ENCODE data around the gene VIPR2.
"Not testable (repeated sequence)": the region's sequence is repeated elsewhere in the genome, so short reads cannot be mapped to it uniquely, and the experiment has no call there.

VIPR2 gene

DNA sequence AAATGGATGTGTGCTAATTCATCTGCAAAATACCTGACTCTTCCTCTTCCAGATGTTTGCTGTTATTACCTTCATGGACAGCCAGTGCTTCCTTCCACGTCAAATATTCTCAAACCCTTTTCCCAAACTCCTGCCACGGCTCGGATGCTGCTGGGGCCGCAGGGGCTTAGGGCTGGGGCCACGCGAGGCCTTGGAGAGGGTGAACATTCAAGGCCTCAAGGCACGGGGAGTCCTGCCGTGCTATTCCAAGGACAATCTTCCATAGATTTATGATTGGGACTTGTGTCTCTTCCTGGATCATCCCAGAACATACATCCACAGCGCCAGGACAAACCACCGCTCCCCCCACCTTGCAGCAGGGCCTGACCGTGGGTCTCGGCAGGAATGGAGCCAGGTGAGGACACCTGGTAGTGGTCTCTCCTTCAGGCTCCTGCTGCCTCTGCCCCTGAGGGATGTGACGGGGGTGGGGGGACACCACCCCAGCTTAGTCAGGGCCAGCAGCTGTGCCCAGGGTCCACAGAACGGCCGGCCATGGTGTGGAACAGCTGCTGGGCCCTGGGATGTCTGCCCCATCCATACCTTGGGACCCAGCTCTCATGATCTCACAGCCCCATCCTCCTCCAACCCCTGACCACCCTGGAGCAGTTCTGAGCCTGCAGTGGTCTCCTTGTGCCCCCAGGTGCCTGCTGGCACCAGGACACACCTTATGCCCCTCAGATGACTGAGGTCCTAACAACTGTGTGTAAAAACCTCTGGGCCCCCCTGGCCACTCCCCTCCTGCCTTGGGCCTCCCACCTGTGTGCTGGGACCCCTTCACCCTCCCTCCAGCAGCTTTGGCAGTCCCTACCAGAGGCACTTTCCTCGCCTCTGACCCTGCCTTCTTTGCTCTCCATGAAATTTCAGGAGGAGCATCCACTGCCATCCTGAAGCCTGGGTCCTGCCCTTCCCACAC lies 16.7 kb downstream of the VIPR2 start:
- TF ChIP-seq, protein P1, sequence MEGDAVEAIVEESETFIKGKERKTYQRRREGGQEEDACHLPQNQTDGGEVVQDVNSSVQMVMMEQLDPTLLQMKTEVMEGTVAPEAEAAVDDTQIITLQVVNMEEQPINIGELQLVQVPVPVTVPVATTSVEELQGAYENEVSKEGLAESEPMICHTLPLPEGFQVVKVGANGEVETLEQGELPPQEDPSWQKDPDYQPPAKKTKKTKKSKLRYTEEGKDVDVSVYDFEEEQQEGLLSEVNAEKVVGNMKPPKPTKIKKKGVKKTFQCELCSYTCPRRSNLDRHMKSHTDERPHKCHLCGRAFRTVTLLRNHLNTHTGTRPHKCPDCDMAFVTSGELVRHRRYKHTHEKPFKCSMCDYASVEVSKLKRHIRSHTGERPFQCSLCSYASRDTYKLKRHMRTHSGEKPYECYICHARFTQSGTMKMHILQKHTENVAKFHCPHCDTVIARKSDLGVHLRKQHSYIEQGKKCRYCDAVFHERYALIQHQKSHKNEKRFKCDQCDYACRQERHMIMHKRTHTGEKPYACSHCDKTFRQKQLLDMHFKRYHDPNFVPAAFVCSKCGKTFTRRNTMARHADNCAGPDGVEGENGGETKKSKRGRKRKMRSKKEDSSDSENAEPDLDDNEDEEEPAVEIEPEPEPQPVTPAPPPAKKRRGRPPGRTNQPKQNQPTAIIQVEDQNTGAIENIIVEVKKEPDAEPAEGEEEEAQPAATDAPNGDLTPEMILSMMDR (IDR thresholded peaks at IDR 0.05; ENCODE audit: low read depth, low read length, missing control alignments), result no peak
- H3K4me3 ChIP-seq (ENCODE audit: low read depth, low read length), result no peak overlapping the region
- no peak for DNase-seq (ENCODE audit: low read depth)
- in situ Hi-C loops (cut with HindIII; ENCODE audit: low sequenced_read_pairs), result no loop called here

DNA sequence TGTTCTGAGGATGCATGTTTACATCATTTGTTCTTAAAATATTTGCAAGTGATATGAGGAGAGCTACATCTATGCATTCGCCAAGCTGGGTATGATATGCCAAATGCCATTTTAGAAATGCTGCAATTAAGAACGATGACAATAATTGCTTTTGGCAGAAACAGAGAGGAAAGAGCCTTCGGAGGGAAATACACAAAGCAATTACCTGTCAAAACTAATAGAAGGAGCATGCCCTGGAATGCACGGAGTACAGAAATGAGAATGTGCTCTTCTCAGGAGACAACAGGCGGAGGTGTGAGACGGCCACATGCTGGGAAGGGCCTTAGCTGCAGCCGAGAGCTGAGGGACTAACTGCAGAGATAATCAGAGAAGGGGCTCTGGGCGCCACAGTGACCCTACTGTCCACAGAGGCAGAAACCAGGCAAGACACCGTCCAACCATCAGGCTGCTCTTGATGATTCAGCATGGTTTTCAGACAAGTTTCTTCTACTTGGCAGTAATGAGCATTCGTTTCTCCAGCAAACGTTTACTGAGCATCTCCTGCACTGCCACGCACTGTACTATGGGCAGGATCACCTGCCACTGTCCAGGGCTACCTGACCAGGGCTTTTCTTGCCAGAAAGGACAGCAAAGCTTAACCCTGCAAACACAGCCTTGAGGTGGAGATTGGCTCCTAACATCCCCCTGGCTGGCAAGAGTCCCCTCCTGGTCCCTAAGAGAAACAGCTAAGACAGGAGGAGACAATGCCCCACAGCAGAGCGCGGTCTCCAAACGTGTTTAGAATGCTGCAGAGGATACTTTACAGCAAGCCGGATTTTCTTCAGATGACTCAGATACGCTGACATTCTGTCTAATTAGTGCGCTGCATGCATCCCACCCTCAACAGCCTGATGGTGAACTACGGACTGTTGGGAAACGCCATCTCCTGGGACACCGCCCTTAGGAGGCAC lies 18.1 kb downstream of the VIPR2 start:
- in situ Hi-C loops (cut with HindIII; ENCODE audit: low sequenced_read_pairs), result no loop called here
- no peak for DNase-seq (ENCODE audit: low read depth)
- TF ChIP-seq, protein P1 (IDR thresholded peaks at IDR 0.05; ENCODE audit: low read depth, low read length, missing control alignments), result no peak
- H3K4me3 ChIP-seq (ENCODE audit: low read depth, low read length), result no peak overlapping the region

DNA sequence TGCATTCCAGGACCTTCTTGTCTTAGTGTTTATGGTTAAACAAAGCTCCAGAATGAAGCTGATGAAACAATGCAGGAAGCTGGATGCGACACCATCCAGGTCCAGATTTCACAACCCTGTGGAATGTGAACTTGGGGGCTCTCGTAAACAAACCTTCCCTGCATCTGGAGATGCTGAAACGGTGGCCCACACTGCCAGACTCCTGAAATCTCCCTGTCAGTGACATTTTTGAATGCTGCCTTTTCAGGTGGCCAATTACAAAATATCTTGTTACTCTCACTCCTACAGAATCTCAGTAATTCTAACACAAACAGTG lies 18.8 kb downstream of the VIPR2 start:
- no peak for DNase-seq (ENCODE audit: low read depth)
- no peak overlapping the region for H3K4me3 ChIP-seq (ENCODE audit: low read depth, low read length)
- TF ChIP-seq, protein P1 (IDR thresholded peaks at IDR 0.05; ENCODE audit: low read depth, low read length, missing control alignments), result no peak
- in situ Hi-C loops (cut with HindIII; ENCODE audit: low sequenced_read_pairs), result no loop called here

DNA sequence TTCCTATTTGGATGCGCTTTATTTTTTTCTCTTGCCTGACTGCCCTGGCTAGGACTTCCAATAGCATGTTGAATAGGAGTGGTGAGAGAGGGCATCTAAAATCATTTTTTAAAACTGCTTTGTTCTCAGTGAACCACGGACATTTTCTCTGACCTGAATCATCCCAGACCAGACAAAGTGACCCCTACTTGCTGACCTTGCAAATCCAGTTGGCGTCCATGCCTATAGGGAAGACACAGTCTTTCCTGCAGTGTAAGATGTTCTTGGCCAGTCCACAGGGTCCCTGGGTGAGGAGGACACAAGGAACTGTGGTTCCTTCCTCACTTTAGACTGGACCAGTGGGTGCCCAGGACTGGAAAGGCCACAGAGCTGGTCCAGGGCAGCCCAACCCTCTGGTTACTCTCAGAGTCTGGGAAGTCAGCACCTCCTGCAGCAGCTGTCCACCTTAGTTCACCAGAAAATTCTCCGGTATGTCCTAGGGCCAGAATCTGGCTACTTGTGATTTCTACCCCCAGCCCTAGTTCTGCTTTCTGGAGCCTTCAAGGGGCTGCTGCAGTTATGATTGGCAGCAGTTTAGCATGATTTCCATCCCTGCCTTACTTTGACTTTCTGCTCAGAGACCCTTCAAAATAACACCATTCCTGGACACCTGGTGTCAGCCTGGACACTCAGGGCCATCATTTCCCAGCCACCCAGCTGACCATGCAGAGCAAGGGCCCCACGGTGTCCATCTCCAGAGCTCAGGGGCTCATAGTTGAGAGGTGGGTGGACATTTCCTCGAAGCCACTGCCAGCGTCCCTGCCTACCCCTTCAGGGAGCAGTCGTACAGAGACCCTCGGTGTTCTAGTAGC lies 19.3 kb downstream of the VIPR2 start:
- no peak overlapping the region for H3K4me3 ChIP-seq (ENCODE audit: low read depth, low read length)
- in situ Hi-C loops (cut with HindIII; ENCODE audit: low sequenced_read_pairs), result no loop called here
- TF ChIP-seq, protein P1 (IDR thresholded peaks at IDR 0.05; ENCODE audit: low read depth, low read length, missing control alignments), result no peak
- no peak for DNase-seq (ENCODE audit: low read depth)

DNA sequence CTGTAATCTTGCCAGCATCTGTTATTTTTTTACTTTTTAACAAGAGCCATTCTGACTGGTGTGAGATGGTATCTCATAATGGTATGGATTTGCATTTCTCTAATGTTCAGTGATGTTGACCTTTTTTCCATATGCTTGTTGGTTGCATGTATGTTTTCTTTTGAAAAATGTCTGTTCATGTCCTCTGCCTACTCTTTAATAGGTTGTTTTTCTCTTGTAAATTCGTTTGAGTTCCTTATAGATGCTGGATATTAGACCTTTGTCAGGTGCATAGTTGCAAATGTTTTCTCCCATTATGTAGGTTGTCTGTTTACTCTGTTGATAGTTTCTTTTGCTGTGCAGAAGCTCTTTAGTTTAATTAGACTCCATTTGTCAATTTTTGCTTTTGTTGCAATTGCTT lies 20.9 kb downstream of the VIPR2 start:
- DNase-seq (ENCODE audit: low read depth); H3K4me3 ChIP-seq (ENCODE audit: low read depth, low read length); in situ Hi-C loops (cut with HindIII; ENCODE audit: low sequenced_read_pairs): not testable (repeated sequence)

DNA sequence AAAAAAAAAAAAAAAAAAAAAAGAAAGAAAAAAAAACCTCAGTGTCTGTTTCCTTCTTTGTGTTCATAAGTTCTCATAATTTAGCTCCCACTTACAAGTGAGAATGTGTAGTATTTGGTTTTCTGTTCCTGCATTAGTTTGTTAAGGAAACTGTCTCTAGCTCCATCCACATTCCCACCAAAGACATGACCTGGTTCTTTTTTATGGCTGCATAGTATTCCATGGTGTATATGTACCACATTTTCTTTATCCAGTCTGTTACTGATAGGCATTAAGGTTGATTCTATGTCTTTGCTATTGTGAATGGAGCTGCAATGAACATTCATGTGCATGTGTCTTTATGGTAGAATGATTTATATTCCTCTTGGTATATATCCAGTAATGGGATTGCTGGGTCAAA lies 21.4 kb downstream of the VIPR2 start:
- H3K4me3 ChIP-seq (ENCODE audit: low read depth, low read length); DNase-seq (ENCODE audit: low read depth); in situ Hi-C loops (cut with HindIII; ENCODE audit: low sequenced_read_pairs): not testable (repeated sequence)

DNA sequence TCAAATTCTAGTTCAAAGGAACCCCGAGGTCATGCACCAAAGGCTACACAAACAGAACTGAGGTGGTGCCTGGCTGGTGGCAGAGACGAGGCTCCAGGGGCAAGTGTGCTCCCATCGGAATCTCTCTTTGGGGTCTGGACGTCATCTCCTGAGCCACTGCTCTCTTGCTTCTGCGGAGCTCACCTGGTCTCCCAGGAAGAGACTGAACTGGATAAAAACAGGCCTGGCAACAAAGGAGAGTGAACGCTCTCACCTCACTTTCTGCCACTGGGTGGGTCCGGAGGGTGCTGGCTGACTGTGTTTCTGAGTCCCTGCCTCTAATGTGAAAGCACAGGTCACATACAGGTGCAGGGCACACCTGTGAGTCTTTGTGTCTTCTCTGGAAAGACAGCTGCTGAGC lies 22.4 kb downstream of the VIPR2 start:
- no peak for DNase-seq (ENCODE audit: low read depth)
- no peak overlapping the region for H3K4me3 ChIP-seq (ENCODE audit: low read depth, low read length)
- TF ChIP-seq, protein P1 (IDR thresholded peaks at IDR 0.05; ENCODE audit: low read depth, low read length, missing control alignments), result no peak
- in situ Hi-C loops (cut with HindIII; ENCODE audit: low sequenced_read_pairs), result no loop called here
